ENCODE measurements around the gene RIPOR3.
"Not testable (repeated sequence)": the region's sequence is repeated elsewhere in the genome, so short reads cannot be mapped to it uniquely, and the experiment has no call there.

The RIPOR3 gene

GRCh38 chr20:50543326-50543725, 148.0 kb downstream of the RIPOR3 start:
- DNase-seq: no peak

GRCh38 chr20:50541606-50542041, 149.7 kb downstream of the RIPOR3 start:
- no peak for DNase-seq

GRCh38 chr20:50540620-50541605, 150.4 kb downstream of the RIPOR3 start:
- DNase-seq: no peak

- DNase-seq: not testable (repeated sequence)
Observed at GRCh38 chr20:50539798-50540197, 151.5 kb downstream of the RIPOR3 start.

GRCh38 chr20:50538276-50538675, 153.1 kb downstream of the RIPOR3 start:
- DNase-seq: no peak

GRCh38 chr20:50537546-50538201, 153.7 kb downstream of the RIPOR3 start:
- DNase-seq: no peak

GRCh38 chr20:50536333-50536732, 155.0 kb downstream of the RIPOR3 start:
- DNase-seq: no peak

All from activated CD4-positive, alpha-beta T cell treated with anti-CD3 and anti-CD28 coated beads for 4 hours (primary cell).